Activated naive CD8-positive, alpha-beta T cell treated with anti-CD3 and anti-CD28 coated beads for 36 hours (primary cell): ENCODE results near the gene BRI3BP. TPM values are rescaled to one million over a fixed set of nuclear protein-coding genes. Genes with fewer than 3 reads are reported as not detected.
A peak's percentile ranks its signal among the peaks of the same experiment; 100 is the strongest.

Experiments used
- DNase-seq: peaks from one replicate; pipeline ENCODE4 v3.0.0; 2021
- H3K27ac Mint-ChIP-seq: one replicate; pipeline ENCODE4 v1.8.0; 2022; ENCODE audit warnings: mild to moderate bottlenecking, moderate library complexity, mixed read lengths
- H3K27me3 Mint-ChIP-seq: one replicate; pipeline ENCODE4 v1.8.0; 2022; ENCODE audit warnings: mild to moderate bottlenecking, mixed read lengths
- H3K36me3 Mint-ChIP-seq: one replicate; pipeline ENCODE4 v1.8.0; 2021; ENCODE audit warnings: mild to moderate bottlenecking, mixed read lengths
- H3K4me1 Mint-ChIP-seq: one replicate; pipeline ENCODE4 v1.8.0; 2021; ENCODE audit warnings: mixed read lengths
- H3K4me3 Mint-ChIP-seq: one replicate; pipeline ENCODE4 v1.8.0; 2022; ENCODE audit warnings: mild to moderate bottlenecking, moderate library complexity, mixed read lengths
- H3K9me3 Mint-ChIP-seq: one replicate; pipeline ENCODE4 v1.8.0; 2022; ENCODE audit warnings: mixed read lengths
- total RNA-seq, 2 experiments: library from RNA; stranded (reverse); gene quantifications; one replicate each; pipeline ENCODE4 v1.2.3, GENCODE V29; 2021

The BRI3BP gene
- total RNA-seq, 2 experiments from 2014 or later = 32.8 to 33.3 TPM

- Mint-ChIP-seq H3K4me1 (peaks cover 18% of the 10 kb centered on the region), H3K36me3 (peaks cover 20% of the 10 kb centered on the region), H3K9me3 (no peaks in the 10 kb centered on the region), H3K27ac (no peak overlapping the region), H3K27me3 (no peaks in the 10 kb centered on the region), H3K4me3 (peak overlapping the region; percentile 91)
- no peak for DNase-seq
These were observed 1.9 kb downstream of the BRI3BP start for GRCh38 chr12:124995200-124995961.

GRCh38 chr12:124998705-124999104 is 5.3 kb downstream of the BRI3BP start:
- no peak for DNase-seq
- Mint-ChIP-seq H3K4me3 (no peak overlapping the region), H3K27ac (no peak overlapping the region), H3K36me3 (peaks cover 30% of the 10 kb centered on the region), H3K27me3 (no peaks in the 10 kb centered on the region), H3K9me3 (no peaks in the 10 kb centered on the region), H3K4me1 (peaks cover 17% of the 10 kb centered on the region)

- peaks cover 22% of the 10 kb centered on the region for H3K36me3 Mint-ChIP-seq
- H3K4me1 Mint-ChIP-seq = peaks cover 6% of the 10 kb centered on the region
- DNase-seq = no peak
- no peaks in the 10 kb centered on the region for H3K27me3 Mint-ChIP-seq
- H3K27ac Mint-ChIP-seq = no peak overlapping the region
- no peak overlapping the region for H3K4me3 Mint-ChIP-seq
- H3K9me3 Mint-ChIP-seq = no peaks in the 10 kb centered on the region
These were observed 8.2 kb downstream of the BRI3BP start for GRCh38 chr12:125001636-125002035.

- Mint-ChIP-seq H3K4me1 (peaks cover 6% of the 10 kb centered on the region), H3K9me3 (no peaks in the 10 kb centered on the region), H3K27ac (no peak overlapping the region), H3K4me3 (no peak overlapping the region), H3K36me3 (peaks cover 22% of the 10 kb centered on the region), H3K27me3 (no peaks in the 10 kb centered on the region)
- no peak for DNase-seq
These were observed 9.6 kb downstream of the BRI3BP start for GRCh38 chr12:125003021-125003420.

GRCh38 chr12:125004621-125005020 is 11.2 kb downstream of the BRI3BP start:
- DNase-seq = no peak
- Mint-ChIP-seq H3K36me3 (peaks cover 16% of the 10 kb centered on the region), H3K27me3 (no peaks in the 10 kb centered on the region), H3K4me1 (peaks cover 6% of the 10 kb centered on the region), H3K9me3 (no peaks in the 10 kb centered on the region), H3K27ac (no peak overlapping the region), H3K4me3 (no peak overlapping the region)

- Mint-ChIP-seq H3K36me3 (peaks cover 17% of the 10 kb centered on the region), H3K4me3 (no peak overlapping the region), H3K27ac (no peak overlapping the region), H3K27me3 (no peaks in the 10 kb centered on the region), H3K4me1 (peaks cover 5% of the 10 kb centered on the region), H3K9me3 (no peaks in the 10 kb centered on the region)
- DNase-seq = no peak
These were observed 12.2 kb downstream of the BRI3BP start for GRCh38 chr12:125005652-125006051.

GRCh38 chr12:125006365-125006764 is 12.9 kb downstream of the BRI3BP start:
- no peaks in the 10 kb centered on the region for H3K9me3 Mint-ChIP-seq
- no peak overlapping the region for H3K27ac Mint-ChIP-seq
- no peak overlapping the region for H3K4me3 Mint-ChIP-seq
- peaks cover 4% of the 10 kb centered on the region for H3K4me1 Mint-ChIP-seq
- H3K36me3 Mint-ChIP-seq = peaks cover 16% of the 10 kb centered on the region
- DNase-seq = no peak
- H3K27me3 Mint-ChIP-seq = no peaks in the 10 kb centered on the region

GRCh38 chr12:125013816-125014442 is 20.5 kb downstream of the BRI3BP start:
- H3K4me1 Mint-ChIP-seq = no peaks in the 10 kb centered on the region
- H3K9me3 Mint-ChIP-seq = no peaks in the 10 kb centered on the region
- H3K27ac Mint-ChIP-seq = no peak overlapping the region
- peaks cover 19% of the 10 kb centered on the region for H3K36me3 Mint-ChIP-seq
- H3K4me3 Mint-ChIP-seq = no peak overlapping the region
- no peak for DNase-seq
- H3K27me3 Mint-ChIP-seq = no peaks in the 10 kb centered on the region

- Mint-ChIP-seq H3K9me3 (no peaks in the 10 kb centered on the region), H3K27me3 (no peaks in the 10 kb centered on the region), H3K36me3 (peaks cover 19% of the 10 kb centered on the region), H3K4me1 (no peaks in the 10 kb centered on the region), H3K27ac (no peak overlapping the region), H3K4me3 (no peak overlapping the region)
- DNase-seq = no peak
These were observed 21.1 kb downstream of the BRI3BP start for GRCh38 chr12:125014526-125014925.

GRCh38 chr12:125015680-125016310 is 22.4 kb downstream of the BRI3BP start:
- no peak for DNase-seq
- Mint-ChIP-seq H3K27ac (no peak overlapping the region), H3K4me1 (no peaks in the 10 kb centered on the region), H3K27me3 (no peaks in the 10 kb centered on the region), H3K36me3 (peaks cover 17% of the 10 kb centered on the region), H3K4me3 (no peak overlapping the region), H3K9me3 (no peaks in the 10 kb centered on the region)

GRCh38 chr12:125017801-125018200 is 24.4 kb downstream of the BRI3BP start:
- no peaks in the 10 kb centered on the region for H3K4me1 Mint-ChIP-seq
- no peaks in the 10 kb centered on the region for H3K27me3 Mint-ChIP-seq
- H3K27ac Mint-ChIP-seq = no peak overlapping the region
- H3K36me3 Mint-ChIP-seq = peaks cover 28% of the 10 kb centered on the region
- no peak for DNase-seq
- no peak overlapping the region for H3K4me3 Mint-ChIP-seq
- no peaks in the 10 kb centered on the region for H3K9me3 Mint-ChIP-seq

- no peaks in the 10 kb centered on the region for H3K4me1 Mint-ChIP-seq
- H3K27ac Mint-ChIP-seq = no peak overlapping the region
- H3K36me3 Mint-ChIP-seq = peaks cover 33% of the 10 kb centered on the region
- no peak for DNase-seq
- no peaks in the 10 kb centered on the region for H3K27me3 Mint-ChIP-seq
- H3K9me3 Mint-ChIP-seq = no peaks in the 10 kb centered on the region
- H3K4me3 Mint-ChIP-seq = no peak overlapping the region
These were observed 24.9 kb downstream of the BRI3BP start for GRCh38 chr12:125018356-125018755.

GRCh38 chr12:125021096-125021495 is 27.7 kb downstream of the BRI3BP start:
- Mint-ChIP-seq H3K27ac (no peak overlapping the region), H3K4me1 (no peaks in the 10 kb centered on the region), H3K9me3 (no peaks in the 10 kb centered on the region), H3K27me3 (no peaks in the 10 kb centered on the region), H3K36me3 (peaks cover 29% of the 10 kb centered on the region), H3K4me3 (no peak overlapping the region)
- no peak for DNase-seq

- Mint-ChIP-seq H3K27ac (no peak overlapping the region), H3K4me3 (no peak overlapping the region), H3K36me3 (peaks cover 27% of the 10 kb centered on the region), H3K4me1 (no peaks in the 10 kb centered on the region), H3K9me3 (no peaks in the 10 kb centered on the region), H3K27me3 (no peaks in the 10 kb centered on the region)
- no peak for DNase-seq
These were observed 28.3 kb downstream of the BRI3BP start for GRCh38 chr12:125021771-125022170.

GRCh38 chr12:125023065-125023464 is 29.6 kb downstream of the BRI3BP start:
- Mint-ChIP-seq H3K36me3 (peaks cover 28% of the 10 kb centered on the region), H3K9me3 (no peaks in the 10 kb centered on the region), H3K4me1 (no peaks in the 10 kb centered on the region), H3K4me3 (no peak overlapping the region), H3K27ac (no peak overlapping the region), H3K27me3 (no peaks in the 10 kb centered on the region)
- no peak for DNase-seq
